HFF-Myc (cell line): ENCODE data around the gene AKT2.

ENCODE experiments used
- DNase-seq: peaks from one replicate; pipeline ENCODE4 v3.0.0-alpha.2; 2011; ENCODE audit warnings: low read depth; ENCODE audit errors: extremely low read depth
- H3K4me3 ChIP-seq: replicated peaks from 2 replicates; pipeline ENCODE4 v1.5.1; 2011; ENCODE audit warnings: low read depth, mild to moderate bottlenecking, control low read depth, low read length
- TF ChIP-seq, protein P1 (sequence below): IDR thresholded peaks from 2 replicates; pipeline ENCODE4 v1.5.1; 2012; ENCODE audit warnings: mild to moderate bottlenecking, low read depth, low read length, control low read depth; ENCODE audit errors: missing control alignments

The AKT2 gene

DNA sequence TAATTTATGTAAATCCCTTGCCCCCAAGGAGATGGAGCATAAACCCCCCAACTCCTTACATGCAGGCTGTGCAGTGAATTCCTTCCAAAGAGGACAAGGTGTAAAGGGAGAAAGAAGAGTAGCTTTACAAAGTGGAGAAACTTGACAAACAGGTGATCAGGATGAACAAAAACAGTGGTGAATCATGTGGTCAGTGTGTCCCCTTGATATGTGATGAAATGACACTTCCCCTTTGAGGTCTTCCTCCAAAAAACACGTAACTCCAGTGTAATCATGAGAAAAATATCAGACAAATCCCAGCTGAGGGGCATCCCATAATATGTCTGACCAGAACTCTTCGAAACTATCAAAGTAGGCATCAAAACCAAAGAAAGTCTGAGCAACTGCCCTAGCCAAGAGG, 29.5 kb upstream of the AKT2 start:
- no peak overlapping the region for H3K4me3 ChIP-seq
- DNase-seq, result no peak
- TF ChIP-seq, protein P1, sequence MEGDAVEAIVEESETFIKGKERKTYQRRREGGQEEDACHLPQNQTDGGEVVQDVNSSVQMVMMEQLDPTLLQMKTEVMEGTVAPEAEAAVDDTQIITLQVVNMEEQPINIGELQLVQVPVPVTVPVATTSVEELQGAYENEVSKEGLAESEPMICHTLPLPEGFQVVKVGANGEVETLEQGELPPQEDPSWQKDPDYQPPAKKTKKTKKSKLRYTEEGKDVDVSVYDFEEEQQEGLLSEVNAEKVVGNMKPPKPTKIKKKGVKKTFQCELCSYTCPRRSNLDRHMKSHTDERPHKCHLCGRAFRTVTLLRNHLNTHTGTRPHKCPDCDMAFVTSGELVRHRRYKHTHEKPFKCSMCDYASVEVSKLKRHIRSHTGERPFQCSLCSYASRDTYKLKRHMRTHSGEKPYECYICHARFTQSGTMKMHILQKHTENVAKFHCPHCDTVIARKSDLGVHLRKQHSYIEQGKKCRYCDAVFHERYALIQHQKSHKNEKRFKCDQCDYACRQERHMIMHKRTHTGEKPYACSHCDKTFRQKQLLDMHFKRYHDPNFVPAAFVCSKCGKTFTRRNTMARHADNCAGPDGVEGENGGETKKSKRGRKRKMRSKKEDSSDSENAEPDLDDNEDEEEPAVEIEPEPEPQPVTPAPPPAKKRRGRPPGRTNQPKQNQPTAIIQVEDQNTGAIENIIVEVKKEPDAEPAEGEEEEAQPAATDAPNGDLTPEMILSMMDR, result no peak

DNA sequence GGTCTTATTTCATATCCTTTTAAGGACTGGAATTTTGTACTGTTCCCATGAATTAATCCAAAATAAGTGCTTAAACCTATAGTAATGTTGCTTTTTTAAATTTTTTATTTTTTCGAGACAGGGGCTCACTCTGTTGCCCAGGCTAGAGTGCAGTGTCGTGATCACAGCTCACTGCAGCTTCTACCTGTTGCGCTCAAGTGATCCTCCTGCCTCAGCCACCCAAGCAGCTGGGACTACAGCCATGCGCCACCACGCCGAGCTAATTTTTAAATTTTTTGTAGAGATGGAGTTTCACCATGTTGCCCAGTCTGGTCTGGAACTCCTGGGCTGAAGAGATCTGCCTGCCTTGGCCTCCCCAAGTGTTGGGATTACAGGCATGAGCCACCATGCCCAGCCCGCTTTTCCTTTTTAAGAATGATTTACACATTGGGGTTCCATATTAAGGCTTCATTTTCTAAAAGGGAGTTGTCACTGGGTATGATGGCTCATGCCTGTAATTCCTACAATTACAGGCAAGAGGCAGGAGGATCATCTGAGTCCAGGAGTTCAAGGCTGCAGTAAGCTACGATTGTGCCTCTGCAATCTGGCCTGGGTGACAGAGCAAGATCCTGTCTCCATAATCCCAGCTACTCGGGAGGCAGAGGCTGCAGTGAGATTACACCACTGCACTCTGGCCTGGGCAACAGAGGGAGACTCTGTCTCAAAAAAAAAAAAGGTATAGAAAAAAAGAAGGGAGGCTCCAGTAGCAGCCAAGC, 28.3 kb upstream of the AKT2 start:
- DNase-seq, result no peak
- TF ChIP-seq, protein P1, result no peak
- H3K4me3 ChIP-seq, result no peak overlapping the region

DNA sequence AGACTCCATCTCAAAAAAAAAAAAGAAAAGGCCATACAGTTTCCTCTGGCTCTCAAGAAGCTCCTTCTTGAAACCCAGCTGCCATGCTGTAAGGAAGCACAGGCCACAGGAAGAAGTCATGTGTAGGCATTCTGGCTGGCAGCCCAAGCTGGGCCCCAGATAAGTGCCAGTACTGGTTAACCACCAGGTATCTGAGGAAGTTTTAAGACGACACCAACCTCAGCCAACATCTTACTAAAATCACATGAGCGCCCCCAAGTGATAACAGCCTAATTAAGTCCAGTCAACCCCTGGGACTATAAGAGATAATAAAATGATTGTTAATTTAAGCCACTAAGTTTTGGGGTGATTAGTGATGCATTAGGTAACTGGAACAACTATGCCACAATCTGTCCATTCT, 27.4 kb upstream of the AKT2 start:
- no peak for DNase-seq
- TF ChIP-seq, protein P1, result no peak
- no peak overlapping the region for H3K4me3 ChIP-seq

DNA sequence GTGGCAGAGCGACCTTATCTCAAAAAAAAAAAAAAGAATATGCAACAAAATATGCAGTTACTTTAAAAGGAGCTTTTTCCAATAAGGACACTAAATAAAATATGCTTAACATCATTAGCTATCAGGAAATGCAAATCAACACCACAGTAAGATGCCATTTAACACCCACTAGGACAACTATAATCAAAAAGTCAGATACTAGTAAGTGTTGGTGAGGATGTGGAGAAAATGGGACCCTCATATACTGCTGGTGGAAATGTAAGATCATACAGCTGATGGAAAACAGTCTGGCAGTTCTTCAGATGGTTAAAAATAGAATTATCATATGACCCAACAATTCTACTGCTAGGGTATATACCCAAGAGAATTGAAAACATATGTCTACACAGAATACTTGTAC, 24.5 kb upstream of the AKT2 start:
- no peak overlapping the region for H3K4me3 ChIP-seq
- TF ChIP-seq, protein P1, result no peak
- no peak for DNase-seq

DNA sequence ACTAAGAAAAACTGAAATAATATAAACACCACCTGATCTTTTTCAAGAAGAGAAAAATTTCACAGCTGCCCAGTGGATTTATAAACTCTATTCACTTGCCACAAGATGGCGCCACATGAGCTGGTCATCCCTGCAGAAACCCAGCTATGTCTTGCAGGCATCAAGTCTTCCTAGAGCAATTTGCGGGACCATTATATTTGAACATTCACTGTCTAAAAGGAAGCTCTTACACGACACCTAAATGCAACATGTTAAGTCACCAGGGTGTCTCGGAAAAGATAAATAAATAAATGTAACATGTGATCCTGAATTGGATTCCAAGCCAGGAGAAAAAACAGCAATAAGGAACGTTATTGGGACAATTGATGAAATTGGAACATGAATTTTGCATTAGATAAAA, 20.3 kb upstream of the AKT2 start:
- H3K4me3 ChIP-seq, result no peak overlapping the region
- DNase-seq, result peak; percentile 58
- TF ChIP-seq, protein P1, result peak; percentile 75

DNA sequence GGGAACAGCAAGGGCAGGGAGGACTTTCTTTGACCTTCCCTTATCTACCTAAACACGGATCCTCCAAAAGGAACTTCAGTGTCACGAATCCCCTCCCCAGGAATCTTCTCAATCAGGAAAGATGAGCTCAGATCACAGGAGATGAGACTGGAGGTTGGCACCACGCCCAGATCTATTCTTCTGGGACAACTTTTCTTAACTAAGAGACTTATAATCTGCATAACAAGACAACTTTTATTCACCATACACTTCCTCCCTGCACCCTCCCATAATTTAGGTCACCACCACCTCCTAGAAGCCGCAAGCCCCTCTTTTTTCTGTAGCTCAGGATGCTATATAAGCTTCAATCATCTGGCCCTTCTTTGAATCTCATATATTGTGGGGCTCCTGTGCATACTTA, 19.2 kb upstream of the AKT2 start:
- DNase-seq, result no peak
- H3K4me3 ChIP-seq, result no peak overlapping the region
- TF ChIP-seq, protein P1, result no peak

DNA sequence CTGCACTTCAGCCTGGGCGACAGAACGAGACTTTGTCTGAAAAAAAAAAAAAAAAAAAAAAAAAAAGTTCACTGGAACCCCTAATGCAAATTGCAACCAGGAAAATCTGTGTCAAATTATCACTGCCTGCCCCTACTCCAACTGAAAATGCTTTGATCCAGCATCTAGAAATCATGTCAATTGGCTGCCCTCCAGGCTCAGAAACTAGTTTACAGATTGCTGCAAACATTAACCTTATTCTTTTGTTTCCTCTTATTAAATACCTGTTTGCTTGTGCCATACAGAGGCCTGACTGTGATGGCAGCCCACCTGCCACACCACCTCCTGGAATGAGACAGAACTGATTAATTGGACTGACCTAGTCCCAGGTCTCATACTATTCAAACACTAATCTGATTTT, 18.6 kb upstream of the AKT2 start:
- TF ChIP-seq, protein P1, result no peak
- DNase-seq, result no peak

More for the DNA sequence above, 18.6 kb upstream of the AKT2 start:
- no peak overlapping the region for H3K4me3 ChIP-seq
